ENCODE data around the gene CCDC40.

- TF ChIP-seq, protein P1, sequence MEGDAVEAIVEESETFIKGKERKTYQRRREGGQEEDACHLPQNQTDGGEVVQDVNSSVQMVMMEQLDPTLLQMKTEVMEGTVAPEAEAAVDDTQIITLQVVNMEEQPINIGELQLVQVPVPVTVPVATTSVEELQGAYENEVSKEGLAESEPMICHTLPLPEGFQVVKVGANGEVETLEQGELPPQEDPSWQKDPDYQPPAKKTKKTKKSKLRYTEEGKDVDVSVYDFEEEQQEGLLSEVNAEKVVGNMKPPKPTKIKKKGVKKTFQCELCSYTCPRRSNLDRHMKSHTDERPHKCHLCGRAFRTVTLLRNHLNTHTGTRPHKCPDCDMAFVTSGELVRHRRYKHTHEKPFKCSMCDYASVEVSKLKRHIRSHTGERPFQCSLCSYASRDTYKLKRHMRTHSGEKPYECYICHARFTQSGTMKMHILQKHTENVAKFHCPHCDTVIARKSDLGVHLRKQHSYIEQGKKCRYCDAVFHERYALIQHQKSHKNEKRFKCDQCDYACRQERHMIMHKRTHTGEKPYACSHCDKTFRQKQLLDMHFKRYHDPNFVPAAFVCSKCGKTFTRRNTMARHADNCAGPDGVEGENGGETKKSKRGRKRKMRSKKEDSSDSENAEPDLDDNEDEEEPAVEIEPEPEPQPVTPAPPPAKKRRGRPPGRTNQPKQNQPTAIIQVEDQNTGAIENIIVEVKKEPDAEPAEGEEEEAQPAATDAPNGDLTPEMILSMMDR (IDR thresholded peaks at IDR 0.05): no peak
- no peak for TF ChIP-seq EZH2 (IDR thresholded peaks at IDR 0.05; ENCODE audit: borderline replicate concordance, insufficient read depth, low read depth, low read length, poor library complexity, severe bottlenecking)
These were observed 97.2 kb downstream of the CCDC40 start for GRCh38 chr17:80133626-80133970.

All from B cell (primary cell).